Activated CD4-positive, alpha-beta T cell treated with anti-CD3 and anti-CD28 coated beads for 4 hours (primary cell): ENCODE results near the gene GSTP1.
"Not testable (repeated sequence)": the region's sequence is repeated elsewhere in the genome, so short reads cannot be mapped to it uniquely, and the experiment has no call there.

Source experiments
- DNase-seq, 2 donors: peaks; one replicate each; pipeline ENCODE4 v3.0.0-alpha.2; 2020

Gene GSTP1

GRCh38 chr11:67583247-67584204 lies at the start of gene GSTP1:
TSS of gene GSTP1 (plus strand) at chr11:67583812. CDS start at chr11:67583844, 32 bp downstream.
- peak; percentile 65 to 82 for DNase-seq

GRCh38 chr11:67534070-67534679 lies 49.4 kb upstream of the GSTP1 start:
- no peak for DNase-seq

- no peak for DNase-seq
Measured at GRCh38 chr11:67535561-67535960, 48.1 kb upstream of the GSTP1 start.

- DNase-seq = no peak
Measured at GRCh38 chr11:67538306-67538705, 45.3 kb upstream of the GSTP1 start.

GRCh38 chr11:67538823-67539505 lies 44.6 kb upstream of the GSTP1 start:
- DNase-seq = no peak

GRCh38 chr11:67539550-67539949 lies 44.1 kb upstream of the GSTP1 start:
- no peak for DNase-seq

GRCh38 chr11:67541198-67541597 lies 42.4 kb upstream of the GSTP1 start:
- DNase-seq = no peak

- DNase-seq = no peak
Measured at GRCh38 chr11:67542169-67542568, 41.4 kb upstream of the GSTP1 start.

GRCh38 chr11:67542971-67543370 lies 40.6 kb upstream of the GSTP1 start:
- no peak for DNase-seq

GRCh38 chr11:67543585-67543984 lies 40.0 kb upstream of the GSTP1 start:
- DNase-seq = no peak

- no peak for DNase-seq
Measured at GRCh38 chr11:67544616-67545242, 38.9 kb upstream of the GSTP1 start.

GRCh38 chr11:67545280-67545679 lies 38.3 kb upstream of the GSTP1 start:
- DNase-seq = no peak

GRCh38 chr11:67548112-67548511 lies 35.5 kb upstream of the GSTP1 start:
- DNase-seq = not testable (repeated sequence)

GRCh38 chr11:67548555-67549110 lies 35.0 kb upstream of the GSTP1 start:
- no peak for DNase-seq

- DNase-seq = no peak
Measured at GRCh38 chr11:67551127-67551526, 32.5 kb upstream of the GSTP1 start.

- not testable (repeated sequence) for DNase-seq
Measured at GRCh38 chr11:67551697-67552096, 31.9 kb upstream of the GSTP1 start.

GRCh38 chr11:67556244-67556643 lies 27.4 kb upstream of the GSTP1 start:
- DNase-seq = no peak

GRCh38 chr11:67558084-67558772 lies 25.4 kb upstream of the GSTP1 start:
- no peak for DNase-seq

GRCh38 chr11:67561971-67562619 lies 21.5 kb upstream of the GSTP1 start:
- no peak for DNase-seq

GRCh38 chr11:67562963-67563704 lies 20.5 kb upstream of the GSTP1 start:
- no peak for DNase-seq

- DNase-seq = not testable (repeated sequence)
Measured at GRCh38 chr11:67563705-67564114, 19.9 kb upstream of the GSTP1 start.
